Lower leg skin (tissue), 3 donors: Measurements from ENCODE around the gene MAOB.

Experiments used
- CTCF ChIP-seq, 3 donors: fragments of 450-650 bp; IDR thresholded peaks; one replicate each; pipeline ENCODE4 v1.5.1; 2016; ENCODE audit warnings: antibody characterized with exemption in 3 of 3, mild to moderate bottlenecking in 3 of 3, moderate library complexity in 2 of 3
- POLR2A ChIP-seq, 2 donors: fragments of 450-650 bp; IDR thresholded peaks; one replicate each; pipeline ENCODE4 v1.6.1; 2016 to 2017; ENCODE audit warnings: antibody characterized with exemption in 2 of 2, mild to moderate bottlenecking in 1 of 2, moderate library complexity in 1 of 2

DNA sequence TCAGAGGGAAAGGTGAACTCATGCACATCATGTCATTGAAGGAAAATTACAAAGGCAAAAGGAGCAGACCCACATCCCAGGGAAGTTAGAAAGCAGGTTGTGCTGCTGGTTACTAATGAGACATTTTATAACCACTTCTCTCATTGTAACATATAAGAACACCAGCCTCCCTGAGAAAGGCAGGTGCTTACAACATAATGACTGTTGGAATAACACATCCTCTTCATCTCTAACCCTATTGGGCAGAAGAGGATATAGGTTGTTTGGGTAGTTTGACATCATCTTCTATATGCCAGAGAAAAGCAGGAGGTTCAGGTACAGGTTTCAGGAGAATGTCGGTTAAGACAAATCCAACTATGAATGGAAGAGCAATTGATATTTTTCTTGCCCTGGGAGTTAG is 148.6 kb downstream of the MAOB start:
- TF ChIP-seq CTCF (IDR thresholded peaks at IDR 0.05) (no peak), POLR2A (IDR thresholded peaks at IDR 0.05) (no peak)
